Muscle of arm (tissue), 12 donors: ENCODE measurements around the gene DDX1. TPM values are rescaled to one million over a fixed set of nuclear protein-coding genes. Genes with fewer than 3 reads are reported as not detected.

Experiments
- DNase-seq: peaks from one replicate; pipeline ENCODE4 v3.0.0-alpha.2; 2013
- polyA plus RNA-seq, 12 donors: library from polyadenylated mRNA; unstranded; fragments of 120-200 nt; gene quantifications; one replicate each; pipeline ENCODE4 v1.2.1, GENCODE V29; 2013; ENCODE audit not compliant: insufficient read length in 12 of 12

The DDX1 gene
- polyA plus RNA-seq, 12 donors, result 67.3 to 124 (median 108) TPM; not detected in 1

DNA sequence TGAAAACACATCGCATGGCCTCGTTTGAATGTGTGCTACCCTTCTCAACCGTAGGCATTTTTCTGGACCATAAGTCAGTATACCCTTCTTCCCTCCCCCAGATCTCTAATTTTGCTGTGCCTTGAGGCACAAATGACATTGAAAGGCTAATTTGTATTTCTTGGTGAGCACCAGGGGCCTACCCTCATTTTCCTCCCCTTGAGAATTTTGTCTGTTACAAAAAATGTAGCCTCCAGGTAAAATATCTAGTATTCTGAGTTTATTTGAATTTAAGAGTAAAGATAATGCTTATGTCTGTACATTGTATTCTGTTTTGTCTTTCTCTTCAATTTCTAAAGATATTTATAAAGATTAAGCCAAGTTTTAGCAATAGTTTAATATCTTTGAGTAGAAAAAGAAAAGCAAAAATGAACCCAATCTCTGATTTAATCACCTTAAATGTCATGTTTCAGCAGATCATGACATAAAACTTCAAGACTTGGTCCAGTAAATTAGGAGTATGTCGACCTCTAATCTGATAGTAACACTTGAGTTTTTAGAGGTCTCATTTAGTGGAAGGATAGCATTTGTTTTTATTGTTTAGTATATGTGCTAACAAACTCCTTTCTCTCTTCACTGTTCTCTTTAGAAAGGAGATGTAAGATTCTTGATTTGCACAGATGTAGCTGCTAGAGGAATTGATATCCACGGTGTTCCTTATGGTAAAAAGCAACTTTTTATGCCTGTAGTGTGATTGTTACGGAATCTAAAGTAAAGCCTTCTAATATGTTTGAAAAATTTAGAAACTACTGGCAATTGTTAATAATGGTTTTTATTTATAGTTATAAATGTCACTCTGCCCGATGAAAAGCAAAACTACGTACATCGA, 36.4 kb downstream of the DDX1 start:
- DNase-seq, result no peak

DNA sequence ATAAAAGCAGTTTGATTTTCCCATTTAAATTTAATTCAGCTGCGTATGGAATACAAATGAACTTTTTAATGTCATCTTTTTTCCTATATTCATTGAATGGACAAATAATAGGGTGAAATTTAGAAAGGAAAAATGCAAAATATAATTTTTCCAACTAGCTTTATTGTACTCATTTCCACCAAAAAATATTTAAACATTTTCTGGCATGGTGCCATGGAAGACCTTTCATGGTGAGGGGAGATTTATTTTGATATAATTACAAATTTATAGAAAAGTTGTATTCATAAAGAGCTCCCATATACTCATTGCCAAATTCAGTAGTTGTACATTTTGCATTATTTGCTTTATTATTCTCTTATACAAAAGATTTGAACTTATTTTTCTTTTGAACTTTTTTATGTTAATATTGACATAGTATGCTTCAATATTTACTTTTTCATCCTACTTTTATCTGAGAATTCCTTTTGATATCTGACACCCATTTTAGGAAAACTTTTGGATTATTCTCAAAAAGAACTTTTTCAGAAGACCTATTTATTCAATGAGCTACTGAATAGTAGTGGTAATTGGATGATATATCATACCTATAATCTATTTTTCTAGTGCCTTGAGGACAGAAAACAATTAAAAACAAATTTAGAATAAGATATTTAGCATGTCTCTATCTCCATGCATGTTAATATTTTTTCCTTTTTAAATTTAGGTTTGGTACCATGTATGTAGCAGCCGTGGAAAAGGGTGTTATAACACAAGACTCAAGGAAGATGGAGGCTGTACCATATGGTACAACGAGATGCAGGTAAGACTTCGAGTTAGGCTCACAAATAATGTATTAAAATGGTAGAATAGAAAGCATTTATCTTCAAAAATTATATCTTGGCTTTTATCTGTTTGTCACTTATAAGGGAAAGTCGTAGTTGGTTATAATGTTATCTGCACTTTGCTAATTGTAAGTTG, 37.5 kb downstream of the DDX1 start:
- no peak for DNase-seq

DNA sequence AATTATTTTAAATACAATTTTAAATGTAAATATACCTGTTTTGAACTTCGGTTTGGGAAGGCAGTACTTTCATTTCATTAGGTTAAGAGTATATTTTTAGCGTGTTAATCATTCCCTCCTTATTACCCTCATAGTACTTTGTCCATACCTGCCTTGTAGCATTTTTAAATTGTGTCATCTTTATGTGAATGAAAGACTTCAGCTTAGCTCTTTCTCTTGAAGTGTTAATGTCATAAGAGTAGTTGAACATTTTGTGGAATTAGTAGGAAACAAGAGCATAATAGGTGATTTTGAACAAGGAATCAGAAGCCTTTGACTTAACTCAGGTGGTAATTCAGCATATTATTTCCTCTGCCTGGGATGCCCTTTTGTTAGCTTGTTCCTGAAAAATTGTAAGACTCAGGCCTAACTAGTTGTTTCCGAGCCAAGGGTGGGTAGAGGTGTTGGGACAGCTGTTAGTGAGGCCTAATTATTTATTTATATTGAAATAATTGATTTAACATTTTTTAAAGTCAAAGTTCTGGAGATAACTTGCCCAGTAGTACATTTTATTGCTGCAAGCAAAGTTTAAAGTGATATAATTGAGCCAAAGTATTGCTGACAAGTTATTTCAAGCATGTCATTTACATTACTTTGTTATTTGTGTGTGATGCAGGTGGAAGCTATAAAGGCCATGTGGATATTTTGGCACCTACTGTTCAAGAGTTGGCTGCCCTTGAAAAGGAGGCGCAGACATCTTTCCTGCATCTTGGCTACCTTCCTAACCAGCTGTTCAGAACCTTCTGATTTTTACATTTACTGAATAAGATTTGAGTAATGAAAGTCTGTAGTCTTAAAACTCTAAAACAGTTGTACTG, 38.7 kb downstream of the DDX1 start:
- DNase-seq, result peak; percentile 86

- peak; percentile 20 for DNase-seq
These were observed 39.5 kb downstream of the DDX1 start for GRCh38 chr2:15630978-15631719.

GRCh38 chr2:15631883-15632282, 40.2 kb downstream of the DDX1 start:
- no peak for DNase-seq

GRCh38 chr2:15633043-15633970, 41.6 kb downstream of the DDX1 start:
- no peak for DNase-seq

DNA sequence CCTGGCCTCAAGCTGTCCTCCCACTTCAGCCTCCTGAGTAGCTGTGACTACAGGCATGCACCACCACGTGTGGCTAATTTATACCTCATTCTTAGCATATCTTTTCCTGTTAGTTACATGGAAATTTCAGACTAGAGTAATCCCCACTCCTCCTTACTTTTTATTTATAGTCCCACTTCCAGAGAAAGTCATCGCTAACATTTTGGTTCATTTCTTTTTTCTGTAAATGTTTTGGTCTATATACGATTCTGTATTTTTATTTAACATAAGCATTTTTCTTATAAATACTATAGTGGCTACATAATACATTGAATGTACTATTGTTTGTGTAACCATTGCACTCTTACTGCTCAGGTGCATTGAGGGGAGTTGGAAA, 42.3 kb downstream of the DDX1 start:
- no peak for DNase-seq

GRCh38 chr2:15634846-15635490, 43.3 kb downstream of the DDX1 start:
- DNase-seq, result no peak

GRCh38 chr2:15636972-15637785, 45.5 kb downstream of the DDX1 start:
- DNase-seq, result peak; percentile 74

DNA sequence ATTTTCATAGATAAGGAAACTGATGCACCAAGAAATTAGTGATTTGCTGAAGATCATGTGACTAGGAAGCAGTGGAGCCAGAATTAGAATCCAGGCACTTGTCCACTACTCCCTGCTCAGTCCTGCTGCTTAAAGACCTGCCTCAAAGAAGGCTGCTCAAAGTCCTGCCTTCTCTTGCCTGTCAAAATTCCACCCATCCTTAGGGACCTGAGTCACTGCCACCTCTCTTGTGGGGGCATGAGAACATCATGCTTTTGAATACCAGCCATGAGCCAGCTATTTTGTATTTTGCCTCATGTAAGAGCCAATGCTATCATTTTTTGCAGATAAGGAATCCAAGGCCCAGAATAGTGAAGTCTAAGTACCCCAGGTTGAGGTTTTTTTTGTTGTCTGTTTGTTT, 47.1 kb downstream of the DDX1 start:
- DNase-seq, result no peak

GRCh38 chr2:15639323-15640251, 47.9 kb downstream of the DDX1 start:
- DNase-seq, result no peak

GRCh38 chr2:15640261-15640711, 48.6 kb downstream of the DDX1 start:
- DNase-seq, result no peak

DNA sequence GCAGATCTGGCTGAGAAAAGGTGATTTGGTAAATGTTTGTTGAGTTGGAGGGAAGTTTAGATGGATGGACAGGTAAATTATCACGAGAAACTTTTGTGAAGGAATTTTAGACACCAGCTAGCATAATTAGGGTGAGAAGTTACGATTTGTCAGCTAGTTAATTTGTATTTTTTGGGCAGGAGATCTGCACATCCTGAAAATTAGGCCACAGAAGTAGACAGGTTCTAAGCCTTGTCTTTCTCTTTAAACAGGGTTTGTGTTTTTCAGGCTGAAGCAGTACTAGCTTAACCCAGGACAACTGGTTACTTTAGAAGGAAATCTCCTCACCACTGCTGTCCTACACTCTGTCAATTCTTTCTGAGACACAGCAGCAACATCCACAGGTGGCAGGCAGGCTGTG, 49.1 kb downstream of the DDX1 start:
- DNase-seq, result no peak

GRCh38 chr2:15641530-15641982, 49.9 kb downstream of the DDX1 start:
- DNase-seq, result no peak

- no peak for DNase-seq
These were observed 50.5 kb downstream of the DDX1 start for GRCh38 chr2:15642011-15642814.
